ENCODE results near the gene NFX1. TPM values are rescaled to one million over a fixed set of nuclear protein-coding genes. Genes with fewer than 3 reads are reported as not detected.

NFX1 gene

Small RNA genes lying within 50 kb of the gene (small RNA-seq; reads per million reads assigned to genes)
- gene RF00019 (ENCODE audit: insufficient read depth), result not detected

All from mesendoderm (in vitro differentiated cells).